NCI-H1092 (cell line): ENCODE measurements around the gene ANKS3.
"Not testable (repeated sequence)": the region's sequence is repeated elsewhere in the genome, so short reads cannot be mapped to it uniquely, and the experiment has no call there.

Source experiments
- DNase-seq: peaks from one replicate; lab custom pipeline; 2025; lab: John Stamatoyannopoulos, UW

Gene ANKS3

DNA sequence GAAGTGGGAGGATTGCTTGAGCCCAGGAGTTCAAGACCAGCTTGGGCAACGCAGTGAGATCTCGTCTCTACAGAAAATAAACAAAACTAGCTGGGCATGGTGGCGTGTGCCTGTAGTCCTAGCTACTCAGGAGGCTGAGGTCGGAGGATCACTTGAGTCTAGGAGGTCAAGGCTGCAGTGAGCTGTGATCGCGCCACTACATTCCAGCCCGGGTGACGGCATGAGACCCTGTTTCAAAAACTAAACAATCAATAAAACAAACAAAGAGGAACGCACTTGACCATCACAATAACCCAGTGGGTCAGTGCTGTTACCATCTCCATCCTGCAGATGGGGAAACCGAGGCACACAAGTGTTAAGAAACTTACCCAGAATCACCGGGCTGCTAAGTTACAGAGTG, 19.2 kb upstream of the ANKS3 start:
- no peak for DNase-seq

DNA sequence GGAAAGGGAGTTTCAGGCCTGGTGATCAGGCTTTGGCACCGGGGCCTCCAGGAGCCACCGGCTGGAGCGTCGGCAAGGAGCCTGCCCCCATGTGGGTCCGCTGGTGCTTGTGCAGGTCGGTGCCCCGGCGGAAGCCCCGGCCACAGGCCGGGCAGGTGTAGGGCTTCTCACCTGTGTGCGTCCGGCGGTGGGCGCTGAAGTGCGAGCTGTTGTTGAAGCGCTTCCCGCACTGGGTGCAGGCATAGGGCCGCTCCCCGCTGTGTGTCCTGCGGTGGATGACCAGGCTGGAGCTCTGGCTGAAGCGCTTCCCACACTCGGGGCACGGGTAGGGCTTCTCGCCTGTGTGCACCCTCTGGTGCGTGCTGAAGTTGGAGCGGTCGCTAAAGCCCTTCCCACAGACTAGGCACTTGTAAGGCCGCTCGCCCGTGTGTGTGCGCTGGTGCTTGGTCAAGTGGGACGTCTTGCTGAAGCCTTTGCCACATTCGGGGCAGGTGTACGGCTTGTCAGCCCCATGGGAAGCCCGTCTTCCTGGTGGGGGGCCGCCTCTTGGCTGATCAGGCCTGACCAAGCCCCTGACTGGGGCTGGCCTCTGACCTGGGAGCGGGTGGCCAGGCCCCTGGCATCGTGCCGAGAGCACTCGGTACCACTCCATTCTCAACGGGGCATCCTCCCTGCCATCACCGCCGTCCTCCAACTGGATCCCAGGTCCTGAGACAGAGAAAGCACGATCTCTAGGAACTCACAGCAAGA, 18.5 kb upstream of the ANKS3 start:
- no peak for DNase-seq

DNA sequence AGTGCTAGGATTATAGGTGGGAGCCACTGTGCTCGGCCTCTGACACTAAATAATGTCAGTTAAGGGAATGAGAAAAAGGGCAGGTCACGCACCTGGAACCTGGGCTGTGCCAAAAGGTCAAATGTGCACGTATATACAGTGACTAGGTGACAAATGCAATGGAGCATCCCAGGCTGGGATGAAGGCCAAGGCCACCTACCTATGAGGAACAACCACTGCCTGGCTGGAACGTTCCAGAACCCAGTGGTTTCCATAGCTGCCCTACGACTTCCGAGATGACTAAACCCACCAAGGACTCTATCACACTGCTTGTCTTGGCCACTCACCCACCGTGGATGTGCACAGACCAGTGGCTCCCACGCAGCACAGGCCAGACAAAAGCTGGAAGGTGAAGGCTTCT, 16.8 kb upstream of the ANKS3 start:
- no peak for DNase-seq

DNA sequence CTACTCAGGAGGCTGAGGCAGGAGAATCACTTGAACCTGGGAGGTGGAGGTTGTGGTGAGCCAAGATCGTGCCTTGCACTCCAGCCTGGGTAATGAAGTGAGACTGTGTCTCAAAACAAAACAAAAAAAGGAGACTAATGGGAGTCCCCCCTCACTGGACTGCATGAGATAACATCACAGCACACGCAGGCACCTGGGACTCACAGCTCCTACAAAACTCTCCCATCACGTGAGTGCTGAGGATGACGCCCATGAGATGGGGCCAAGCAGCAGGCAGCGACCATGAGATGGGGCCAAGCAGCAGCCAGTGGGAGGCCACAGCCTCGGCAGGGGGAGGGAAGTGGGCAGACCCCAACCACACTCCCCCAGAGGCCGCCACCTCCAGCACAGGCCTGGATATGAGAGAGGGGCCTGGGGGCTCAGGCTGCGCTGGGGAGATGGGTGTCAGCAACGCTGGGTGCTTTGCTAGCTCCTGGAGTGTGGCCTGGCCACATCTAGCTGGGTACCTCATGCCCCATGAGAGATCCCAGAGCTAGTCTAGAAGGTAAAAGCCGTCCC, 15.7 kb upstream of the ANKS3 start:
- DNase-seq, result no peak

DNA sequence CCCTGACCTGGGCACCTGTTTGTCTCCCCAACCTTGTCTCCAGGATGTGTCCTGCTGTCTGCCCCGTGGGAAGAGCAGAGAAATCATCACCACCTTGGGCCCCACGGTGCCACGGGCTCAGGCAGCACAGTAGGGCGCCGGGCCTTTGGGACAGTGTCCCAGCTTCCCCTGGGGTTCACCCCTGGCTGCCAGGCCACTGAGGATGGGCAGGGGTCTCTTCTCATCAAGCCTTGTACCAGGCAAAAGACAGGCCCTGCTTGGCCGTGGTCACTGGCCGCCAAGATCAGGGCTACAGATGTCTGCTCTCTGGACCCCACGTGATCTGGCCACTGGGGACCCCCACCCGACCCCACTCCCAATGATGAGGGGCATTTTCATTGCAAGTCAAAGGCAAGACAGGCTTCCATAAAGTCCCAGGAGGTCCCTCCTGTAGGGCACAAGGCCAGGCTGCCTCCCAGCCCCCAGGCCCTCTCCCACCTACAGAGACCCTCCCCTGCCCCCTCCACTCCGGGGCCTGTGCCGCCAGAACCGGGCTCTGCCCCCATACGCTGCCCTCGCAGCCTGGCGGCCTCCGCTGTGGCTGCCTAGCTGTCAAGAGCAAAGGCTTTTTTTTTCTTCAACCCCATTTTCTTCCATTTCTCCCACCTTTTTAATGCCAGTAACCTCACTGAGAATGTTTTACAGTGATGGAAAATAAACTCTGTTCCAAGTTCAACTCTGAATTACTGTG, 14.8 kb upstream of the ANKS3 start:
- no peak for DNase-seq

DNA sequence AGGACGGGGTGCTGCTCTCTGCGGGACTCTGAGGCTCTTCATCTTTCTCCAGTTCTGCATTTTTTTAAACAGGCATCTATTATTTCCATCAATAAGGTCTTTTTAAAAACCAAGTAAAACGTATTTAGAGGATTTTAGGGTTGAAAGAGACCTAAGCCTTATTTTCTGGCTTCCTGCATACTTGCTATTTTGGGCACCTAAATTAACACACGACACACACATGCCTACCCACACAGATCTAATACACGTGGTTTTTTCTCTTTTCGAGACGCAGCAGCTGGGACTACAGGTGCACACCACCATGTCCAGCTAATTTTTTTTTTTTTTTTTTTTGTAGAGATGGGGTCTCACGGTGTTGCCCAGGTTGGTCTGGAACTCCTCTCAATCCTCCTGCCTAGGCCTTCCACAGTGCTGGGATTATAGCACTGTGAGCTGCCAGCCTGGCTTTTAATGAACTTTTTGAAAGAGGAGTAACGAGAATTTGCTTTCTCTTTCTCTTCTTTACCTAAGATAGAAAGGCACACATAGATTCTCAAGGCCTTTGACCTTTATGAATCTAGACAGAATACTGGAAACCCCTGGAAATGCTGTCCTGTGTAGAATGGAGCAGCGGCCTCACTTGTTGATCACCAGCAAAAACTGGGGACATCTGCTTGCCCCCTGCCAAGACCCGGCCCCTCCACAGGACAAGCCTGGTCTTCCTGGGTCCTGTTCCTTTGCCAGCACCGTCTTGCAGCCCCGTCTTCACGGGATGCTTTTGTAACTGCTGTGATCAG, 14.0 kb upstream of the ANKS3 start:
- no peak for DNase-seq

DNA sequence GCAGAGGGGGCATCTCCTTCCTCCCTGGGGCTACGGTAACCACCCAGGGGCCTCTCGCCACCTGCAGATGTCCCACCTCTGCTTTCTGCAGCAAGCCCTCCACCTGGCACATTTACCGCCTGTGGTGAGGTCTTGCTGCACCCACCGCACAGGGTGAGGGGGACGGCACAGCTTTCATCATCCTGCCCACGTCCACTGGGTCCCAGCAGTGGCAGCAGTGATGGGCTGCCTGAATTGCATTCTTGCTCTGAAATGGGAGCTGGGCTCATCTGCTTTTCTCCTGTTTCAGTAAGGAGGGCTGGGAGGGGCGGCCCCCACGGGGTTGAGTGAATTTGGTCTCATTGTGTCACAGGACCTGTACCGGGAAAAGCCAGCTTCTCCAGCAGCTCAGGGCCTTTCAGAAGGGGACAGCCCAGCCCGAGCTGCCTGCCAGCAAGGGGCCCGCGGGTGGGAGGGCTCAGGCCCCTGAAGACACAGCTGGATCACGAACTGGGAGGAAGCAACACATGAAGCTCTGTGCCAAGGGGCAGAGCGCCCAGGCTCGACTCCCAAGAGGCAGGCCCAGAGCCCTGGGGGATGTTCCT, 13.0 kb upstream of the ANKS3 start:
- peak; percentile 1 for DNase-seq

DNA sequence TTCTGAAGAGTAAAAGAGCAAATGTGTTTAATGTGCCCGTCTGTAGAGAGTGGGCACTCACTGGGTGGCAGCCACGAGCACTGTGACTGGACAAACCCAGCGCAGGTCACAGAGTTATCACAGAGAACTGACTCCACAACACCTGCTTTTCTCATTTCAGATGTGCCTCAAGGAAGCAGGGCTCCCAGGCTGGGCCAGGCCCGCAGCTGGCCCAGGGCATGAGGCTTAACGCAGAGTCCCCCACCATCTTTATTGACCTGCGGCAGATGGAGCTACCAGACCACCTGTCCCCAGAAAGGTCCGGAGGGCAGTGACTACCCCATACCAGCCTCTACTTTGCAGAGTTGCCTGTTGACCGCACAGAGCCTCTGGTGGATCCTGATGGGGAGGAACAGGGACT, 12.1 kb upstream of the ANKS3 start:
- no peak for DNase-seq

DNA sequence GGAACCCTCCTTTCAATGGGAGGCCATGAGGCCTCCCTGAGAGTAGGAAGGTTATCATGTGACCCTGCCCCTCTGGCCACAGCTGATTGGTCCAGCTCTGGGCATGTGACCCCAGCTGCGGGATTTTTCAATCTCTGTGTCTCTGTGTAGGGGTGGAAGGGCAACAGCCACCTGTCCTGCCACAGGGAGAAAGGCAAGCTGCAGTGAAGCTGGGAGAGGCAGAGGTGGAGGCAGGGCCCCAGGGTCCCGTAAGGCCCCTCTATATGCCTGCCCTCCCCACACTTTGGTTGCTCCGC, 11.2 kb upstream of the ANKS3 start:
- no peak for DNase-seq

DNA sequence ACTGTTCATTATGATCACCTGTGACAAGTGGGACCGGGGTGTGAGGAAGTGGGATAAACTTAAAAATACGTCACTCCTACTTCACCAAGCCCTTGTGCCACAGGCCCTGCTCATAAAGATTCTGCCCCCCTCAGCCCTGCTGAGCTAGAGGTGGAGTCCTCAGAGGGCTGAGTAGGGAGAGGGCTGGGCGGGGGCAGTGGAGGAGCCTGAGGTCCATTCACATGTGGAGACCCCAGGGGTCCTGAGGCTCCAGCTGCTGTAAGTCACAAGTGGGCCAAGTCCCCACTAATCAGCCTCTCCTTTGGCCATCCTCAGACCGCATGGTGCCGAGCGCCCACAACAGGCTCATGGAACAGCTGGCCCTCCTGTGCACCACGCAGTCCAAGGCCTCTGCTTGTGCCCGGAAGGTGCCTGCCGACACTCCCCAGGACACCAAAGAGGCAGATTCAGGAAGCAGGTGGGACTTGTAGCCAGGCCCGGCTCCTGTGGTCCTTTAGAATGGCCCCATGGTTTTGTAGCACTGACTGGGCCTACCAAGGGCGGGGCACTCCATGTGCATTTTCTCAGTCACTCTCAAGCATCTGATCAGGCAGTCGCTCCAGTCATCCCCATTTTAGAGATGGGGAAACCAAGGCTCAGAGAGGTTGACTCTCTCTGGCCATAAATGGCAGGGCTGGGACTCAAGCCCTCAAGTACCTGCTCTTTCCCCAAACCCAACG, 10.6 kb upstream of the ANKS3 start:
- no peak for DNase-seq

DNA sequence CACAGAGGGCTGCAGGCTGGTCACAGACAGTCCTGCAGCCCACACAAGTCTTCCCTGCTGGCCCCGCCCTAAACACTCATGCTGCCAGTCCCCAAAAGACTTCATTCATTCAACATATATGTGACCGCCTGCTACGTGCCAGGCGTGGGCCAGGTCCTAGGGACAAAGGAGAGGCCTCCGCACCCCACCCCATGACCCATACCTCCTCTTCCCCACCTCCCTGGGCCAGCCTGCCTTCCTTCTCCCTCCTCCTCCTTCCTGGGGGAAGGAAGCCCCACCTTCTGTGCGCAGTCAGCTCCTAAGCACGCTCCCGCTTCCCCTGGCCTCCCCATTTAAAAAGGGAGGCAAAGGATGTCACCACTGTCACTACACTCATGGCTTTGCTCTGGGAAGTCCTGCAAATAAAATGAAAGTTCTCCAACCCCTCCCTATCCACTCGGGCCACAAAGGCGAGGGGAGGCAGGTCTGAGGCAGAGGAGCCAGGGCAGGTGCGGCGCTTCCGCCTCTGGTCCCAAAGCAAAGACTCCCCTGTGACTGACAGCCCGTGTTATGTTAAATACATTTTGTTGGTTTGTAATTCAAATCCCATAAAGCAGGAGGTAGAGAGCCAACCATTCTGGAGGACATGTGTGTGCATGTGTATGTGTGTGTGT, 9.3 kb upstream of the ANKS3 start:
- no peak for DNase-seq

DNA sequence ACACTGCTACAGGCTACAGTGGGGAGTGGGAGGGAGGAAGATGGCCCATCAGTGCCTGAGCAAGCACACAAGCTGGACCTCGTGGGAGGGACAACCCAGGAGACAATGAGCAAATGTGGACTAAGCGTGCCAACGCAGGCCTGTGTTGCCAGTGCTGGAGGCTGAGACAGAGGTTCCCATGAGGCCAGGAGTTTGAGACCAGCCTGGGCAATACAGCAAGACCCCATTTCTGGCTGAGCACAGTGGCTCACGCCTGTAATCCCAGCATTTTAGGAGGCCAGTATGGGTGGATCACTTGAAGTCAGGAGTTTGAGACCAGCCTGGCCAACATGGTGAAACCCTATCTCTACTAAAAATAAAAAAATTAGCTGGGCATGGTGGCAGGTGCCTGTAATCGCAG, 4.3 kb upstream of the ANKS3 start:
- DNase-seq, result not testable (repeated sequence)

DNA sequence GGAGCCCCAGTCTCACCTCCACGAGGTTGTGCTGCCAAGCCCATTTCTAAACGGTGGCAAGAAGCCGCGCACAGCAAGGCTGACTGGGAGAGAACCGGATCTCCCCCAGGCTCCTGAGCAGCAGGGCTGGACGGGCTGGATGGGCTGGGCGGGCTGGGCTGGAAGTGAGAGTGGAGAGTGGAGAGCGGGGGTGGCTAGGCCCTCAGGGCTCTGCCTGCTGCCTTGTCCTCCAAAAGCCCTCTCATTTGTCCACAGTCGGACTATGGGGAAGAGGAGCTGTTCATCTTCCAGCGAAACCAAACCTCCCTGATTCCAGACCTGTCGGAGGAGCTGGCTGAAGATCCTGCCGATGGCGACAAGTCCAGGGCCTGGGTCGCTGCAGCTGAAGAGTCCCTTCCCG, 3.5 kb upstream of the ANKS3 start:
- DNase-seq, result no peak

DNA sequence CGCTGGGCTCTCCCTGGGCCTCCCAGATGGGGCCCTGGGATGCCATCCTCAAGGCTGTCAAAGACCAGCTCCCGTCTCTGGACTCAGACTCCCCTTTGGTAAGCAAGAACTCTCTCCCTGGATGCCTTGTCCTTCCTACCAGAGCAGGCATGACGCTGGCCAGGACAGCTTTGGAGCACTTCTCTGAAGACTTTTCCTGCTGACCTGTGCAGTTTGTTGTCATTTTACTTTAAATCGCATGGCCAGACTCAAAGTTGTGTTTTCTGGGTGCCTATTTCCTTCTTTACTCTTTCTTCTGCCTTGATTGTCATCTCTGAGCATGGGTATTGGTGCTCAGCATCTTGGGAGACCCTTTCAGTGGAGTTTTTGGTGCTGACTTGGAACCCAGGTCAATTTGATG, 2.5 kb upstream of the ANKS3 start:
- DNase-seq, result no peak

DNA sequence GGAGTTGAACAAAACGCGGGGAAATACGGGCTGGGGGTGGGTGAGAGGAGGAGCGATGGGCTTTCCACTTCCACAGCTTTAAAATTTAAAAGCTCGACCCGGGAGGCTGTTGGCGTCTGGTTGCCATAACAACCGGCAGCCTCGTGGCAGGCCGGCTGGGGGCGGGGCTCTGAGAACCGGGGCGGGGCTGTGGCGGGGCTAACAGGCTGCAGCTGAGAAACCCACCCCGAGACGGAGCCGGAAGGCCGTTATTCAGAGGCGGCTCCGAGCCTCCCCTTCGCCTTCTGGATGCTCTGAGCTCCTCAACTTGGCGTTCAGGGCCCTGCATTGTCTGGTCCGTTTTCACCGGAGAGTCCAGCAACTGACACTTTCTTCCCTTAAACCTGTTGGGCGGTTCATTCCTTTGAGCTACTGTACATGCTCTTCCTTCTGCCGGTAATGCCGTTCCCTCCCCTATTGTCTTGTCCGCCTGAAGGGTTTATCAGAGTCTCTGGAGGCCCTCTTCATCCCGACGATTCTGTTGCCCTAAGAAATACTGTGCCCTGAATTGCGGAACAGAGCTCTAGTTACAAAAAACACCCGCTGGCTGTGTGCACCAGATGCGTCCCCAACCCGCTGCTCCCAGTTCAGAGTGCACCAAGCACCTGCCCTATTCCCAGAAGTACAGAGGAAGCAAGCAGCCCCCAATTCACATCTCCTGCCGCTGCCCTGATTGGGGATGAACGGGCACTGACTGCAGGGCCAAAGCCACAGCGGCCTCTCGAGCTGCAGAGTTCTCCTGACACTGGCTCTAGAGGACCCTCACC, 862 bp upstream of the ANKS3 start:
- peak; percentile 67 for DNase-seq

DNA sequence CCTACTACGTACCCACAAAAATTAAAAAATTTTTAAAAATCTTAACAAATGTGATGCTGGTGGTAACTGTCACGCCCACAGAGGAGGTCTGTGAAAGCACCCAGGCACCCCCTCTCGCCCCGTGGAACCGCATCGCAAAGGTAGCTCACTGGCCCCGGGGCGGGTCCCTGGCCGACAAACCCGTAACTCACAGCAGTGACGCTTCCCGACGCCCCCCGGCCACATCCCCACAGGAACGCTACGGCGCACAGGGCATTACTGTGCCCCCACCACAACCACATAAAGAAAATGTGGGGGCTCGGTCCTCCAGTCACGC, 366 bp downstream of the ANKS3 start:
- no peak for DNase-seq

DNA sequence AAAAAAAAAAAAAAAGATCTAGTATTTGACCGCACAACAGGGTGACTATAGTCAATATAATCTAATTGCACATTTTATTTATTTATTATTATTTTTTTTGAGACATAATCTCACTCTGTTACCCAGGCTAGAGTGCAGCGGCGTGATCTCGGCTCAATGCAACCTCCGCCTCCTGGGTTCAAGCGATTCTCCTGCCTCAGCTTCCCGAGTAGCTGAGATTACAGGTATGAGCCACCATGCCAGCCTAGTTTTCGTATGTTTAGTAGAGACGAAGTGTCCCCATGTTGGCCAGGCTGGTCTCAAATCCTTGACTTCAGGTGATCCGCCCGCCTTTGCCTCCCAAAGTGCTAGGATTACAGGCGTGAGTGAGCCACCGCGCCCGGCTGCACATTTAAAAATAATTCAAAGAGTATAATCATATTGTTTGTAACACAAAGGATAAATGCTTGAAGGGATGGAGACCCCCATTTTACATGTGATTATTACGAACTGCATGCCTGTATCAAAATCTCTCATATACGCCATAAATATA, 794 bp downstream of the ANKS3 start:
- DNase-seq, result no peak

DNA sequence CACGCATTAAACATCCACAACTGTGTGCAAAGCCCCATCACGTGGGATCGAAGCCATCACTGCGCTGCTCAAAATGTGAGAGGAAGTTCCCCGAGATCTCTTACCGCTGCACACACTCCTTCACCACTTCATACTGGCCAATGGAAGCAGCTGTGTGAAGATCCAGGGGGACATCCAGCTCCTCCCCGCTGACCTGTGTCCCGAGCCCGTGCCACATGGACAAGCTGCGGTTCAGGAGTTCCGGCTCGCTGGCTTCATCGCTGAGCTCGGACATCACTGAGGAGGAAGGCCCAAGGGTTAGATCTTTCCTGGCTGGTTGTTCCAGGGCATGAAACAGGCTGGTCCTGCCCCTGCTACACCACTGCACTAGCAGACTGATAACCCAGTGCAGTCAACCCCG, 4.2 kb downstream of the ANKS3 start:
- DNase-seq, result no peak

DNA sequence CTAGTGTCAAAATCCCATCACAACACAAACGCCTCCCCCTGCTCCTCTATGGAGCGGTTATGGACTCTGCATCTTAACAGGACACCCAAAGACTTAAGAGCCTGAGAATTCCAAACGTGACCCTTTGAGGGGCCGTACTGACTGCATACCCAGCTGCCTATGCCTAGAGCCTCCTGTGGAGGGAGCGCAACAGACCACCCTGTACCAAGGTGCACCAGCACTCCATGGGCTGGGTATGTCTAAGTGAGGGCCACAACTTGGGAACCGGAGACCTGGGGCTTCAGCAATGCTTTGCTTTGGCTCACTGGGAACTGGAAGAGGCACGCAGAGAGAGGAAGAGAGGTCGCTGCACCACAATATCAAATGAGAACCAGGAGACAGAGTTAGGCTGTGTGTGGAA, 5.4 kb downstream of the ANKS3 start:
- no peak for DNase-seq

DNA sequence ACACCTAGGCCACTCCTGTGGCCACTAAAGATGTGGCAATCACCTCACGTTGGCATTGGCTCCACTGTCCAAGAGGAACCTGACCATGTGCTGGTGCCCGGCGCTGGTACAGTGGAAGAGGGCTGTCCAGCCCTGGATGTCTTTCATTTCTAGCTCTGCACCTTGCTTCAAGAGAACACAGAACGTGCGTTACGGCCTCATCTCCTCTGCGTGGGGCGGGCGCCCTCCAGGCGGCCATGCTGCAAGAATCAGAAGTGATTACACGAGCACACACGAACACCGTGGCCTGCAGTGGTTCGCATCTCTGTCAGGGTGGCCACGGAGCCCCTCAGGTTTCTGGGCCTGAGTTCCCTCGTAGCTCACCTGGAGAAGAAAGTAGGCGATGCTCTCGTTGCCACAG, 7.5 kb downstream of the ANKS3 start:
- DNase-seq, result no peak
